OCI-LY1 (cell line): ENCODE measurements around the gene EDDM3A.

ENCODE experiments used
- H2AFZ ChIP-seq: fragments of 200-600 bp; sonication (generic), shearing (Covaris generic); 2 replicates; pipeline ENCODE4 v1.6.0; 2014; ENCODE audit warnings: antibody characterized with exemption, mild to moderate bottlenecking, low read length
- H3F3A ChIP-seq: fragments of 200-600 bp; sonication (generic), shearing (Covaris generic); 2 replicates; pipeline ENCODE4 v1.6.0; 2014; ENCODE audit warnings: mild to moderate bottlenecking, antibody characterized with exemption, low read length, moderate library complexity; ENCODE audit not compliant: insufficient read depth
- H3K27ac ChIP-seq: fragments of 200-600 bp; sonication (generic); 2 replicates; pipeline ENCODE4 v1.5.1; 2014; ENCODE audit warnings: low read length, mixed run types, mild to moderate bottlenecking, low read depth; ENCODE audit not compliant: poor library complexity, severe bottlenecking
- H3K27me3 ChIP-seq: fragments of 200-600 bp; sonication (generic); 2 replicates; pipeline ENCODE4 v1.6.0; 2014; ENCODE audit warnings: antibody characterized with exemption, mild to moderate bottlenecking, low read length, moderate library complexity; ENCODE audit not compliant: insufficient read depth
- H3K36me3 ChIP-seq: fragments of 200-600 bp; sonication (generic); 2 replicates; pipeline ENCODE4 v1.6.1; 2014; ENCODE audit warnings: mild to moderate bottlenecking, antibody characterized with exemption, low read length, moderate library complexity, mixed read lengths; ENCODE audit not compliant: insufficient read depth
- H3K4me1 ChIP-seq: fragments of 200-600 bp; sonication (generic); 2 replicates; pipeline ENCODE4 v1.5.1; 2014; ENCODE audit warnings: mild to moderate bottlenecking, low read length, moderate library complexity; ENCODE audit not compliant: insufficient read depth, severe bottlenecking
- H3K4me2 ChIP-seq: fragments of 200-600 bp; sonication (generic), shearing (Covaris generic); 2 replicates; pipeline ENCODE4 v1.6.1; 2014; ENCODE audit warnings: low read length
- H3K4me3 ChIP-seq: fragments of 200-600 bp; sonication (generic); 2 replicates; pipeline ENCODE4 v1.5.1; 2014; ENCODE audit warnings: low read length, low read depth, mild to moderate bottlenecking, mixed read lengths; ENCODE audit not compliant: poor library complexity, severe bottlenecking
- H3K79me2 ChIP-seq: fragments of 200-600 bp; shearing (Covaris generic); 2 replicates; pipeline ENCODE4 v1.6.1; 2016; ENCODE audit warnings: mixed run types, low read length, mixed read lengths; ENCODE audit not compliant: insufficient read depth
- H3K9ac ChIP-seq: fragments of 200-600 bp; sonication (generic), shearing (Covaris generic); 2 replicates; pipeline ENCODE4 v1.6.1; 2014; ENCODE audit warnings: mild to moderate bottlenecking, low read length, mixed read lengths
- H3K9me2 ChIP-seq: fragments of 200-600 bp; sonication (generic), shearing (Covaris generic); 2 replicates; pipeline ENCODE4 v1.6.1; 2014; ENCODE audit warnings: low read depth, mild to moderate bottlenecking, low read length, mixed read lengths
- H3K9me3 ChIP-seq: fragments of 200-600 bp; shearing (Covaris generic); 2 replicates; pipeline ENCODE4 v1.6.1; 2014; ENCODE audit warnings: low read length, mixed read lengths
- H4K20me1 ChIP-seq: fragments of 200-600 bp; sonication (generic), shearing (Covaris generic); 2 replicates; pipeline ENCODE4 v1.6.0; 2016; ENCODE audit warnings: mild to moderate bottlenecking, low read length; ENCODE audit not compliant: insufficient read depth
- CTCF ChIP-seq: fragments of 200-600 bp; sonication (generic), shearing (Covaris generic); IDR thresholded peaks from 2 replicates; pipeline ENCODE4 v1.5.1; 2017; ENCODE audit warnings: mild to moderate bottlenecking, antibody characterized with exemption, low read length, moderate library complexity, mixed read lengths
- EZH2 ChIP-seq: fragments of 200-600 bp; sonication (generic), shearing (Covaris generic); IDR thresholded peaks from 2 replicates; pipeline ENCODE4 v1.8.0; 2017; ENCODE audit warnings: borderline replicate concordance, mixed run types, mild to moderate bottlenecking, antibody characterized with exemption, low read length, moderate library complexity, mixed read lengths

The EDDM3A gene

DNA sequence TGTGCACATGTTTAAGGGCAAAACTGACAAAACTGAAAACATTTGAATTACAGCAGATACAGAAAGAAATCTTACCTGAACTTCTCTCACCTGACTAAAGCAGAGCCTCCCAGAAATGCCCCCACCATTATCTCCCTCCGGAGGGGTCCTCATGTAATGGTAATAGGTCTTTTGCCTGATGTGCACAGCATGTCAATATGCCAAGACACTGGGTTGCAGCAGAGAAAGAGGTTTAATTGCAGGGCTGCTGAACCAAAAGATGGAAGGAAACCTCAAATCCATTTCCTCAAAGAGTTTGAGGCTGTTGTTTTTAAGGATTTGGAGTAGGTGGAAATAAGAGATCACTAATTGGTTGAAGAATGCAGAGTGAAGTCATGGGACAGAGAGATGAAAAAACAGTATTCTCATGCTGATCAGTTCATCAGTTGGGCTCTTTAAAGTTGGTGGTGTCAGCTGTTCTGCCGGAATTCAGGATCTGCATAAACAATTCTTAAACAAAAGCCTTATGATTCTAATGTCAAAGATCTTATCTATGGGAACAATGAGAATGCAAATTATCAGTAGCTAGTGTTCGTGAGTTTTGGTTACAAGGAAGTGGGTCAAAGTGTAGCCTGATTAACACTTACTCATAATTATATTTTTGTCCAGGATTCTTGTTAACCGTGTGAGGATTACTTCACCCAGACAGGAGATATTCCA, 38.9 kb upstream of the EDDM3A start:
- Histone ChIP-seq H3K4me1 (no peaks in the 10 kb centered on the region), H3K4me2 (no peak overlapping the region), H3F3A (no peaks in the 10 kb centered on the region), H3K4me3 (no peak overlapping the region), H3K79me2 (no peaks in the 10 kb centered on the region), H3K9ac (no peak overlapping the region), H3K9me2 (no peaks in the 10 kb centered on the region), H2AFZ (no peak overlapping the region), H3K9me3 (no peaks in the 10 kb centered on the region), H3K27ac (no peak overlapping the region), H4K20me1 (no peaks in the 10 kb centered on the region), H3K36me3 (no peaks in the 10 kb centered on the region), H3K27me3 (no peaks in the 10 kb centered on the region)
- TF ChIP-seq EZH2 (no peak), CTCF (no peak)

DNA sequence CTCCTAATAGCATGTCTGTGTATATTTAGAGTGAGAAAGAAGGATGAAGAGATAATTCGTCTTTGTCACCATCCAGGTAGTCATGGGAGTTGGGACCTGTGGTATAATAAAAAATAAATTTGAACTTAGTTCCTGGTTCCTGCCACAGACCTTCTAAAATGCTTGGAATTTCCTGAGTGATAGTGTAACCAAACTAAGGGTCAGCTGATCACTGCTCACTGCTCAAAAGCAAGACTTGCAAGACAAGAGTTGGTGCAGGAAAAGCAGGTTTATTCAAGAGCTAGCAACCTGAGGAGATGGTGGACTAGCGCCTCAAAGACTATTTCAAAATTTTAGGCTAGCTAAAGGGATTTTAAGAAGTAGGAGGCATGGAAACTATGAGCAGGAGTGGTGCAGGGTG, 38.1 kb upstream of the EDDM3A start:
- no peak overlapping the region for H3K27ac ChIP-seq
- no peaks in the 10 kb centered on the region for H3K36me3 ChIP-seq
- H3K79me2 ChIP-seq: no peaks in the 10 kb centered on the region
- TF ChIP-seq CTCF: no peak
- TF ChIP-seq EZH2: no peak
- no peak overlapping the region for H3K4me2 ChIP-seq
- no peak overlapping the region for H3K4me3 ChIP-seq
- no peaks in the 10 kb centered on the region for H3K4me1 ChIP-seq
- H3F3A ChIP-seq: no peaks in the 10 kb centered on the region
- no peaks in the 10 kb centered on the region for H3K9me2 ChIP-seq
- H3K27me3 ChIP-seq: no peaks in the 10 kb centered on the region
- H2AFZ ChIP-seq: no peak overlapping the region
- H3K9ac ChIP-seq: no peak overlapping the region
- no peaks in the 10 kb centered on the region for H4K20me1 ChIP-seq
- H3K9me3 ChIP-seq: no peaks in the 10 kb centered on the region

GRCh38 chr14:20711261-20711660, 34.4 kb upstream of the EDDM3A start:
- H3K36me3 ChIP-seq: no peaks in the 10 kb centered on the region
- H4K20me1 ChIP-seq: no peaks in the 10 kb centered on the region
- H3K27ac ChIP-seq: no peak overlapping the region
- no peaks in the 10 kb centered on the region for H3K4me1 ChIP-seq
- H3K9ac ChIP-seq: no peak overlapping the region
- TF ChIP-seq CTCF (no peak), EZH2 (no peak)
- no peak overlapping the region for H3K4me3 ChIP-seq
- H3K79me2 ChIP-seq: no peaks in the 10 kb centered on the region
- no peaks in the 10 kb centered on the region for H3K9me3 ChIP-seq
- H2AFZ ChIP-seq: no peak overlapping the region
- no peaks in the 10 kb centered on the region for H3F3A ChIP-seq
- H3K27me3 ChIP-seq: no peaks in the 10 kb centered on the region
- H3K9me2 ChIP-seq: no peaks in the 10 kb centered on the region
- H3K4me2 ChIP-seq: no peak overlapping the region
